Tongue (tissue), 2 donors: ENCODE results near the gene C17orf58. TPM values are rescaled to one million over a fixed set of nuclear protein-coding genes. Genes with fewer than 3 reads are reported as not detected.
"Not testable (repeated sequence)": the region's sequence is repeated elsewhere in the genome, so short reads cannot be mapped to it uniquely, and the experiment has no call there.

Source experiments
- DNase-seq: peaks from one replicate; pipeline ENCODE4 v3.0.0-alpha.2; 2015
- total RNA-seq: library from RNA; depleted of rRNA; stranded (reverse); fragments of >200 nt; gene quantifications from one replicate; pipeline ENCODE4 v1.2.3, GENCODE V29; 2014

The C17orf58 gene
- total RNA-seq, 1 donor from 2014 or later: 11.5 TPM

GRCh38 chr17:67999291-67999911 is 3.1 kb upstream of the C17orf58 start:
- DNase-seq: no peak

- no peak for DNase-seq
Observed at GRCh38 chr17:67998466-67998865, 2.2 kb upstream of the C17orf58 start.

- DNase-seq: peak; percentile 49
Observed at GRCh38 chr17:67995570-67996263, 552 bp downstream of the C17orf58 start.

- peak; percentile 77 for DNase-seq
Observed at GRCh38 chr17:67994817-67995569, 1.3 kb downstream of the C17orf58 start.

GRCh38 chr17:67993998-67994361 is 2.3 kb downstream of the C17orf58 start:
- DNase-seq: no peak

GRCh38 chr17:67993153-67993997 is 2.9 kb downstream of the C17orf58 start:
- peak; percentile 93 for DNase-seq

- DNase-seq: no peak
Observed at GRCh38 chr17:67992548-67993152, 3.6 kb downstream of the C17orf58 start.

GRCh38 chr17:67990909-67991308 is 5.4 kb downstream of the C17orf58 start:
- DNase-seq: no peak

GRCh38 chr17:67983383-67983688 is 12.9 kb downstream of the C17orf58 start:
- no peak for DNase-seq

GRCh38 chr17:67982686-67983382 is 13.4 kb downstream of the C17orf58 start:
- DNase-seq: no peak

GRCh38 chr17:67982034-67982640 is 14.1 kb downstream of the C17orf58 start:
- DNase-seq: no peak

GRCh38 chr17:67980883-67981282 is 15.4 kb downstream of the C17orf58 start:
- DNase-seq: not testable (repeated sequence)

- DNase-seq: no peak
Observed at GRCh38 chr17:67980456-67980855, 15.8 kb downstream of the C17orf58 start.

- DNase-seq: not testable (repeated sequence)
Observed at GRCh38 chr17:67976306-67976705, 20.0 kb downstream of the C17orf58 start.

GRCh38 chr17:67974598-67975066 is 21.6 kb downstream of the C17orf58 start:
- DNase-seq: no peak

GRCh38 chr17:67974185-67974584 is 22.1 kb downstream of the C17orf58 start:
- DNase-seq: no peak

GRCh38 chr17:67970783-67971182 is 25.5 kb downstream of the C17orf58 start:
- no peak for DNase-seq

GRCh38 chr17:67963145-67963572 is 33.1 kb downstream of the C17orf58 start:
- peak; percentile 85 for DNase-seq

- not testable (repeated sequence) for DNase-seq
Observed at GRCh38 chr17:67962156-67962555, 34.1 kb downstream of the C17orf58 start.

GRCh38 chr17:67960276-67960675 is 36.0 kb downstream of the C17orf58 start:
- DNase-seq: not testable (repeated sequence)

- no peak for DNase-seq
Observed at GRCh38 chr17:67959510-67959909, 36.8 kb downstream of the C17orf58 start.
